H9 (cell line): ENCODE results near the gene TNIP1. TPM values are rescaled to one million over a fixed set of nuclear protein-coding genes. Genes with fewer than 3 reads are reported as not detected.

Source experiments
- DNase-seq: peaks from one replicate; pipeline ENCODE4 v3.0.0-alpha.2; 2017
- H2AFZ ChIP-seq: one replicate; pipeline ENCODE4 v1.6.1; 2013; ENCODE audit warnings: mild to moderate bottlenecking, low read length, control low read depth, moderate library complexity
- H2AK5ac ChIP-seq: 2 replicates; pipeline ENCODE4 v1.6.1; 2013; ENCODE audit warnings: low read length, control low read depth, mixed read lengths; ENCODE audit not compliant: insufficient read length
- H2BK120ac ChIP-seq: one replicate; pipeline ENCODE4 v1.6.1; 2013; ENCODE audit warnings: low read depth, mild to moderate bottlenecking, low read length, control low read depth, inconsistent platforms; ENCODE audit not compliant: poor library complexity, severe bottlenecking
- H2BK12ac ChIP-seq: 2 replicates; pipeline ENCODE4 v1.6.1; 2013; ENCODE audit warnings: low read length, control low read depth, mixed read lengths, low read depth; ENCODE audit not compliant: insufficient read length
- H2BK15ac ChIP-seq: 2 replicates; pipeline ENCODE4 v1.6.1; 2013; ENCODE audit warnings: low read depth, low read length, control low read depth
- H2BK20ac ChIP-seq: one replicate; pipeline ENCODE4 v1.6.1; 2013; ENCODE audit warnings: low read depth, mild to moderate bottlenecking, low read length, control low read depth, inconsistent platforms; ENCODE audit not compliant: poor library complexity, severe bottlenecking
- H2BK5ac ChIP-seq: 2 replicates; pipeline ENCODE4 v1.6.1; 2013; ENCODE audit warnings: low read length, control low read depth, mixed read lengths; ENCODE audit not compliant: insufficient read length
- H3K14ac ChIP-seq: 2 replicates; pipeline ENCODE4 v1.6.1; 2013; ENCODE audit warnings: low read length, control low read depth; ENCODE audit not compliant: insufficient read depth
- H3K18ac ChIP-seq: 2 replicates; pipeline ENCODE4 v1.6.1; 2013; ENCODE audit warnings: low read depth, mild to moderate bottlenecking, mixed read lengths, low read length, control low read depth; ENCODE audit not compliant: insufficient read length
- H3K23ac ChIP-seq: 2 replicates; pipeline ENCODE4 v1.6.1; 2013; ENCODE audit warnings: low read length, control low read depth, mixed read lengths, low read depth; ENCODE audit not compliant: insufficient read length
- H3K23me2 ChIP-seq: 2 replicates; pipeline ENCODE4 v1.6.1; 2013; ENCODE audit warnings: low read depth, mild to moderate bottlenecking, mixed read lengths, low read length, control low read depth; ENCODE audit not compliant: insufficient read length, poor library complexity, severe bottlenecking
- H3K27ac ChIP-seq: 2 replicates; pipeline ENCODE4 v1.5.1; 2013; ENCODE audit warnings: low read length, control low read depth, mixed read lengths, low read depth; ENCODE audit not compliant: insufficient read length
- H3K27me3 ChIP-seq: 2 replicates; pipeline ENCODE4 v1.6.1; 2013; ENCODE audit warnings: low read length, control low read depth, inconsistent platforms; ENCODE audit not compliant: insufficient read depth
- H3K4ac ChIP-seq: 2 replicates; pipeline ENCODE4 v1.6.1; 2013; ENCODE audit warnings: low read depth, mild to moderate bottlenecking, control low read depth, inconsistent platforms, low read length, moderate library complexity
- H3K4me1 ChIP-seq: 2 replicates; pipeline ENCODE4 v1.6.1; 2013; ENCODE audit warnings: low read length, control low read depth, inconsistent platforms; ENCODE audit not compliant: insufficient read depth
- H3K4me2 ChIP-seq: 2 replicates; pipeline ENCODE4 v1.6.1; 2013; ENCODE audit warnings: low read length, control low read depth, mixed read lengths; ENCODE audit not compliant: insufficient read length, insufficient read depth
- H3K56ac ChIP-seq: 2 replicates; pipeline ENCODE4 v1.6.1; 2013; ENCODE audit warnings: low read depth, mild to moderate bottlenecking, mixed read lengths, low read length, control low read depth; ENCODE audit not compliant: insufficient read length
- H3K79me1 ChIP-seq: 2 replicates; pipeline ENCODE4 v1.6.1; 2013; ENCODE audit warnings: low read depth, mild to moderate bottlenecking, moderate library complexity, low read length, control low read depth, inconsistent platforms; ENCODE audit not compliant: insufficient read depth, poor library complexity, severe bottlenecking
- H3K79me2 ChIP-seq: 2 replicates; pipeline ENCODE4 v1.6.1; 2013; ENCODE audit warnings: low read length, control low read depth, inconsistent platforms; ENCODE audit not compliant: insufficient read depth
- H3K9ac ChIP-seq: 2 replicates; pipeline ENCODE4 v1.6.1; 2013; ENCODE audit warnings: low read length, control low read depth, mixed read lengths; ENCODE audit not compliant: insufficient read length; ENCODE audit errors: extremely low read depth
- H3K9me3 ChIP-seq: one replicate; pipeline ENCODE4 v1.6.1; 2013; ENCODE audit warnings: low read depth, low read length, inconsistent platforms; ENCODE audit not compliant: control insufficient read depth
- H3T11ph ChIP-seq: one replicate; pipeline ENCODE4 v1.6.1; 2013; ENCODE audit warnings: mild to moderate bottlenecking, low read length, control low read depth, inconsistent platforms
- H4K20me1 ChIP-seq: one replicate; pipeline ENCODE4 v1.6.1; 2013; ENCODE audit not compliant: control insufficient read depth, insufficient read length, insufficient read depth
- H4K5ac ChIP-seq: 2 replicates; pipeline ENCODE4 v1.6.1; 2013; ENCODE audit warnings: low read depth, mild to moderate bottlenecking, mixed read lengths, low read length, control low read depth; ENCODE audit not compliant: insufficient read length
- H4K8ac ChIP-seq: replicated peaks from 2 replicates; pipeline ENCODE4 v1.6.1; 2013; ENCODE audit warnings: low read length, control low read depth, mixed read lengths, low read depth; ENCODE audit not compliant: insufficient read length
- H4K91ac ChIP-seq: 2 replicates; pipeline ENCODE4 v1.6.1; 2013; ENCODE audit warnings: low read depth, mild to moderate bottlenecking, moderate library complexity, mixed read lengths, low read length, control low read depth; ENCODE audit not compliant: insufficient read length
- H3K27ac Mint-ChIP-seq, 3 experiments: 2 replicates in 2 of 3; 3 replicates in 1 of 3; pipeline ENCODE4 v1.8.0; 2020 to 2021; ENCODE audit warnings: mixed read lengths in 3 of 3, mild to moderate bottlenecking in 1 of 3, moderate library complexity in 1 of 3
- H3K27me3 Mint-ChIP-seq: 2 replicates; pipeline ENCODE4 v1.8.0; 2021; ENCODE audit warnings: low read depth, mild to moderate bottlenecking, moderate library complexity, mixed read lengths
- H3K36me3 Mint-ChIP-seq, 3 experiments: 2 replicates in 2 of 3; 3 replicates in 1 of 3; pipeline ENCODE4 v1.8.0; 2020 to 2021; ENCODE audit warnings: low read depth in 3 of 3, mixed read lengths in 3 of 3; ENCODE audit not compliant: insufficient read depth in 1 of 3
- H3K4me1 Mint-ChIP-seq, 2 experiments: 2 replicates each; pipeline ENCODE4 v1.8.0; 2020; ENCODE audit warnings: mixed read lengths in 2 of 2
- H3K4me3 Mint-ChIP-seq, 2 experiments: 2 replicates in 1 of 2; 3 replicates in 1 of 2; pipeline ENCODE4 v1.8.0; 2020 to 2021; ENCODE audit warnings: mild to moderate bottlenecking in 2 of 2, mixed read lengths in 2 of 2, moderate library complexity in 1 of 2
- H3K9me3 Mint-ChIP-seq, 2 experiments: 2 replicates in 1 of 2; 3 replicates in 1 of 2; pipeline ENCODE4 v1.8.0; 2020; ENCODE audit warnings: mild to moderate bottlenecking in 2 of 2, mixed read lengths in 2 of 2, moderate library complexity in 1 of 2
- WGBS: extraction: QIAGEN DNeasy Blood & Tissue Kit; methylation state at CpG from one replicate; pipeline ENCODE4 v1.1.7; 2013; ENCODE audit warnings: missing lambda C conversion rate, low lambda C conversion rate, mixed read lengths; ENCODE audit not compliant: insufficient read length; ENCODE audit errors: extremely low coverage; 5-methylcytosine and 5-hydroxymethylcytosine counted together
- total RNA-seq: library from RNA; stranded (reverse); gene quantifications from 2 replicates; pipeline ENCODE4 v1.2.1, GENCODE V29; 2021
- TF ChIP-seq, protein P1 (sequence below): fragments of 200-600 bp; sonication (generic); conservative IDR thresholded peaks from 3 replicates; pipeline ENCODE4 v1.8.0; 2021; ENCODE audit warnings: antibody characterized with exemption, mild to moderate bottlenecking

The TNIP1 gene
- total RNA-seq, 1 experiment from 2014 or later: 40.8 TPM

DNA sequence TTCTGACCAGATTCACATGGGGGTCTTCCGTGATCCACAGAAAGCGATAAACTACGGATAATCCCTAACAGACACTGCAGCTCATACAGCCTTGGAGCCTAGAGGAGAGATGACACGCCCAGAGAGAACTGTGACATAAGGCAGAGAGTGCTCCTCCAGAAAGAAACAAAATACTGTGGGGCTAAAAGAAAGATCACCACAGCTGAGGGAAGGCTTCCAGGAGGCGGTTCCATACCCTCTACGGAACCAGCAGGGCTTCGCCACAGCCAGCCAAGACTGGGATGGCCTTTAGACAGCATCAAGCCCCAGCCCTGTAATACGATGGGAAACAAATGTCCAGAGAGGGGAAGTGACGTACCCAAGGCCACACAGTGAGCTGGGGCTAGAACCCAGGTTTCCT is 41.2 kb downstream of the TNIP1 start:
- Histone ChIP-seq H4K91ac (no peak overlapping the region), H4K5ac (no peak overlapping the region), H3K23ac (no peak overlapping the region), H3K79me2 (no peaks in the 10 kb centered on the region), H2BK20ac (no peak overlapping the region), H2BK12ac (no peak overlapping the region), H3K27ac (no peak overlapping the region), H3K9me3 (no peaks in the 10 kb centered on the region), H3K9ac (no peak overlapping the region), H4K20me1 (no peaks in the 10 kb centered on the region), H3K79me1 (no peaks in the 10 kb centered on the region), H3K27me3 (no peaks in the 10 kb centered on the region), H2BK5ac (no peak overlapping the region), H3K56ac (no peak overlapping the region), H3K23me2 (no peaks in the 10 kb centered on the region), H3T11ph (no peak overlapping the region), H3K4me1 (no peaks in the 10 kb centered on the region; the same call in 1 of the 2 replicates), H3K18ac (no peak overlapping the region), H3K4ac (no peak overlapping the region), H2AFZ (no peak overlapping the region), H3K4me2 (no peak overlapping the region), H3K14ac (no peak overlapping the region), H2BK15ac (no peak overlapping the region), H4K8ac (no peak overlapping the region), H2BK120ac (no peak overlapping the region), H2AK5ac (no peak overlapping the region)
- WGBS: no CpG with 5 or more reads among the region's 9 CpGs
- peaks cover 3 to 39% (median 26%) of the 10 kb centered on the region in 3 experiments; a peak in 5 of 7 replicates for H3K36me3 Mint-ChIP-seq
- no peaks in the 10 kb centered on the region for H3K27me3 Mint-ChIP-seq
- no peak for DNase-seq
- no peaks in the 10 kb centered on the region for H3K9me3 Mint-ChIP-seq
- H3K4me3 Mint-ChIP-seq: no peak overlapping the region
- no peak overlapping the region for H3K27ac Mint-ChIP-seq
- H3K4me1 Mint-ChIP-seq: no peaks in the 10 kb centered on the region
- TF ChIP-seq, protein P1, sequence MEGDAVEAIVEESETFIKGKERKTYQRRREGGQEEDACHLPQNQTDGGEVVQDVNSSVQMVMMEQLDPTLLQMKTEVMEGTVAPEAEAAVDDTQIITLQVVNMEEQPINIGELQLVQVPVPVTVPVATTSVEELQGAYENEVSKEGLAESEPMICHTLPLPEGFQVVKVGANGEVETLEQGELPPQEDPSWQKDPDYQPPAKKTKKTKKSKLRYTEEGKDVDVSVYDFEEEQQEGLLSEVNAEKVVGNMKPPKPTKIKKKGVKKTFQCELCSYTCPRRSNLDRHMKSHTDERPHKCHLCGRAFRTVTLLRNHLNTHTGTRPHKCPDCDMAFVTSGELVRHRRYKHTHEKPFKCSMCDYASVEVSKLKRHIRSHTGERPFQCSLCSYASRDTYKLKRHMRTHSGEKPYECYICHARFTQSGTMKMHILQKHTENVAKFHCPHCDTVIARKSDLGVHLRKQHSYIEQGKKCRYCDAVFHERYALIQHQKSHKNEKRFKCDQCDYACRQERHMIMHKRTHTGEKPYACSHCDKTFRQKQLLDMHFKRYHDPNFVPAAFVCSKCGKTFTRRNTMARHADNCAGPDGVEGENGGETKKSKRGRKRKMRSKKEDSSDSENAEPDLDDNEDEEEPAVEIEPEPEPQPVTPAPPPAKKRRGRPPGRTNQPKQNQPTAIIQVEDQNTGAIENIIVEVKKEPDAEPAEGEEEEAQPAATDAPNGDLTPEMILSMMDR: no peak
